HG02588 (cell line): ENCODE results near the gene WIPF1.

Experiments
- ATAC-seq: cut with Tn5 transposase; IDR thresholded peaks from one replicate; pipeline ENCODE4 v1.9.1; 2021; ENCODE audit warnings: mild to moderate bottlenecking, moderate library complexity; ENCODE audit not compliant: unreplicated experiment

Gene WIPF1

GRCh38 chr2:174595891-174596397, 1.7 kb downstream of the WIPF1 start:
- no peak for ATAC-seq

- ATAC-seq: no peak
Measured at GRCh38 chr2:174595116-174595809, 2.3 kb downstream of the WIPF1 start.

GRCh38 chr2:174594456-174594855, 3.1 kb downstream of the WIPF1 start:
- no peak for ATAC-seq

- peak; percentile 59 for ATAC-seq
Measured at GRCh38 chr2:174593574-174594203, 3.9 kb downstream of the WIPF1 start.

- ATAC-seq: no peak
Measured at GRCh38 chr2:174593041-174593440, 4.6 kb downstream of the WIPF1 start.

GRCh38 chr2:174591740-174592139, 5.9 kb downstream of the WIPF1 start:
- no peak for ATAC-seq

GRCh38 chr2:174590928-174591648, 6.5 kb downstream of the WIPF1 start:
- ATAC-seq: no peak

- no peak for ATAC-seq
Measured at GRCh38 chr2:174590346-174590745, 7.3 kb downstream of the WIPF1 start.

- no peak for ATAC-seq
Measured at GRCh38 chr2:174589334-174589733, 8.3 kb downstream of the WIPF1 start.

- no peak for ATAC-seq
Measured at GRCh38 chr2:174588463-174588862, 9.1 kb downstream of the WIPF1 start.

- ATAC-seq: no peak
Measured at GRCh38 chr2:174587579-174587978, 10.0 kb downstream of the WIPF1 start.

- ATAC-seq: no peak
Measured at GRCh38 chr2:174586418-174587295, 10.9 kb downstream of the WIPF1 start.

- no peak for ATAC-seq
Measured at GRCh38 chr2:174585657-174586252, 11.8 kb downstream of the WIPF1 start.

- ATAC-seq: no peak
Measured at GRCh38 chr2:174585146-174585545, 12.5 kb downstream of the WIPF1 start.

GRCh38 chr2:174581491-174581890, 16.1 kb downstream of the WIPF1 start:
- no peak for ATAC-seq

- no peak for ATAC-seq
Measured at GRCh38 chr2:174580951-174581350, 16.7 kb downstream of the WIPF1 start.

GRCh38 chr2:174577967-174578589, 19.5 kb downstream of the WIPF1 start:
- ATAC-seq: peak; percentile 47

GRCh38 chr2:174575124-174575776, 22.4 kb downstream of the WIPF1 start:
- ATAC-seq: no peak

GRCh38 chr2:174574657-174575056, 22.9 kb downstream of the WIPF1 start:
- ATAC-seq: no peak
